Fibroblast of pulmonary artery (primary cell): ENCODE results near the gene APOM.

Source experiments
- DNase-seq: peaks from one replicate; pipeline ENCODE4 v3.0.0-alpha.2; 2010; ENCODE audit warnings: low read depth
- H3K4me3 ChIP-seq: replicated peaks from 2 replicates; pipeline ENCODE4 v1.5.1; 2011; ENCODE audit warnings: low read depth, mild to moderate bottlenecking, control low read depth, low read length, moderate library complexity
- TF ChIP-seq, protein P1 (sequence below): IDR thresholded peaks from 2 replicates; pipeline ENCODE4 v1.5.1; 2011; ENCODE audit warnings: mild to moderate bottlenecking, control low read depth, low read length, inconsistent platforms; ENCODE audit errors: missing control alignments

APOM gene

DNA sequence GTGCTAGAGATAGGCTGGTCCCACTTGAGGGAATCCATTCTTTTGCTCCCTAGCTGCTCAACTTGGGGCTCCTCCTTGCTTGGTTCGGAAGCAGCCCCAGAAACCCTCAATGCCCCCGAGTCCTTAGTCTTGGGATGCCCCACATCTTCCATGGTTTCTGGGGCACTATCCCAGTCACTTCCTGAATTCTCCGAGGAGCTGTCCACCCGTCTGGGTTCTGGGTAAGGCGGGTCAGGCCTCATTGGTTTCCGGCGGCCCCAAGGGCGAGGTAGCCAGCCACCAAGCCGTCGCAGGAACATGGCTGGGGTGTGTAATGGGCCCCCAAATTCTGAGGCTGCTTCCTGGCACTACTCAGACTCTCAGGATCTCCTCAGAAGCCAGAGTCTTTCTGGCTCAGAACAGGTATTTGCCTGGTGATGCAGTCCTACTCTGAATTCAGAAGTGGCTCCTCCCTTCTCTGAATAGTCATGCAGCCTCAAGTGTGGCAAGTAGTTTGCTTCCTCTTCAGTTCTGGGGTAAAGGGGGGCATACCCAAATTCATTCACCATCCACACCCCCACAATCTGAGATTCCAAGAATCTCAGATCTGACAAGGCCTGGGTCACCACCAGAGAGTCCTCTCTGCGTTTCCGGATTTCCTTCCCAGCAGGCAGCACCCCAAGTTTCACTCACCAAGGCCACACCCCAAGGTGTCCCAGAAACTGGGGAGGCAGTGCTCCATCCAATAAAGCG is 4.1 kb downstream of the APOM start:
- TF ChIP-seq, protein P1, sequence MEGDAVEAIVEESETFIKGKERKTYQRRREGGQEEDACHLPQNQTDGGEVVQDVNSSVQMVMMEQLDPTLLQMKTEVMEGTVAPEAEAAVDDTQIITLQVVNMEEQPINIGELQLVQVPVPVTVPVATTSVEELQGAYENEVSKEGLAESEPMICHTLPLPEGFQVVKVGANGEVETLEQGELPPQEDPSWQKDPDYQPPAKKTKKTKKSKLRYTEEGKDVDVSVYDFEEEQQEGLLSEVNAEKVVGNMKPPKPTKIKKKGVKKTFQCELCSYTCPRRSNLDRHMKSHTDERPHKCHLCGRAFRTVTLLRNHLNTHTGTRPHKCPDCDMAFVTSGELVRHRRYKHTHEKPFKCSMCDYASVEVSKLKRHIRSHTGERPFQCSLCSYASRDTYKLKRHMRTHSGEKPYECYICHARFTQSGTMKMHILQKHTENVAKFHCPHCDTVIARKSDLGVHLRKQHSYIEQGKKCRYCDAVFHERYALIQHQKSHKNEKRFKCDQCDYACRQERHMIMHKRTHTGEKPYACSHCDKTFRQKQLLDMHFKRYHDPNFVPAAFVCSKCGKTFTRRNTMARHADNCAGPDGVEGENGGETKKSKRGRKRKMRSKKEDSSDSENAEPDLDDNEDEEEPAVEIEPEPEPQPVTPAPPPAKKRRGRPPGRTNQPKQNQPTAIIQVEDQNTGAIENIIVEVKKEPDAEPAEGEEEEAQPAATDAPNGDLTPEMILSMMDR = no peak
- DNase-seq = peak; percentile 18

DNA sequence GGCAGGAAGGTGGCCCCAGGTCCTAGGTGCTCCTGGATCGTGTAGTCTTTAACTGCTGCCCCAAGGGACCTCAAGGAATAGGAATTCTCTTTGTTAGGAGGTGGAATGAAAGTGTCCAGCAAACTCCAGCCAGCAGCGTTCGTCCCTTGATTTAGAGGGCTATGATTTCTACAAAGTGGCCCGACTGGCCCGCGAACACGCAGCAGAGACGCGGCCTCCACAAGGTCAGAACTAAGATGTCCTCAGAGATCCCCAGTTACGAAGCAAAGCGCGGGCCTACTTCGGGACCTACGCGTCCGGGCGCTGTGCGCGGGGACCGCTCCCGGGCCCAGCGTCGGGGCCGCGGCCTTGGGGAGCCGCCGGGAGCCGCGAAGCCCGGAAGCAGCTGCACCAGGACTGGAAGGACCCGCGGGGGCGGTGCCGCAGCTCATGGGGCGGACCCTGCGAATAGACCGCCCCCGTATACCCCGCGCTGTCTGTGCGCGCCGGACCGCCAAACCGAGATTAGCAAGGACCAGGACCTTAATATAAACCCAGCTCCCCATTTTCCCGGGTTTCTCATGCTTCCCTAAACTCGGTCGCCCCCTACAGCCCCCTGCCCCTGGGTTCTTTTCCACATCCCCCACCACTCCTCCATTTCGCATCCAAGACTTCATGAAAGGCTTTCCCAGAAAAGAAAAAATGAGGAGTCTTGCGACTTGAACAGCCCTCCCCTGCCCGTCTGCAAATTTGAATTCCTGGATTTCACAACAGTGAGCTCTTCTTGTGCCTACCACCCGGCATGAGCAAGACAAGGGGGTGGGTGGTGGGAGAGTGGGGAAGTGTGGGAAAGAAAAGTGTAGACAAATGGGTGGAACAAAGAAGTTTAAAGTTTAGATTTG is 4.9 kb downstream of the APOM start, which contains the start of gene C6orf47:
TSS of gene C6orf47 (minus strand) at position 398 of the 881 bp plus-strand sequence. CDS start 831 bp downstream, outside the sequence.
- peak; percentile 82 for DNase-seq
- H3K4me3 ChIP-seq = peak within 1 kb of the TSS; percentile 96
- TF ChIP-seq, protein P1 = no peak

More for the DNA sequence above, 4.1 kb downstream of the APOM start:
- peak overlapping the region; percentile 96 for H3K4me3 ChIP-seq

DNA sequence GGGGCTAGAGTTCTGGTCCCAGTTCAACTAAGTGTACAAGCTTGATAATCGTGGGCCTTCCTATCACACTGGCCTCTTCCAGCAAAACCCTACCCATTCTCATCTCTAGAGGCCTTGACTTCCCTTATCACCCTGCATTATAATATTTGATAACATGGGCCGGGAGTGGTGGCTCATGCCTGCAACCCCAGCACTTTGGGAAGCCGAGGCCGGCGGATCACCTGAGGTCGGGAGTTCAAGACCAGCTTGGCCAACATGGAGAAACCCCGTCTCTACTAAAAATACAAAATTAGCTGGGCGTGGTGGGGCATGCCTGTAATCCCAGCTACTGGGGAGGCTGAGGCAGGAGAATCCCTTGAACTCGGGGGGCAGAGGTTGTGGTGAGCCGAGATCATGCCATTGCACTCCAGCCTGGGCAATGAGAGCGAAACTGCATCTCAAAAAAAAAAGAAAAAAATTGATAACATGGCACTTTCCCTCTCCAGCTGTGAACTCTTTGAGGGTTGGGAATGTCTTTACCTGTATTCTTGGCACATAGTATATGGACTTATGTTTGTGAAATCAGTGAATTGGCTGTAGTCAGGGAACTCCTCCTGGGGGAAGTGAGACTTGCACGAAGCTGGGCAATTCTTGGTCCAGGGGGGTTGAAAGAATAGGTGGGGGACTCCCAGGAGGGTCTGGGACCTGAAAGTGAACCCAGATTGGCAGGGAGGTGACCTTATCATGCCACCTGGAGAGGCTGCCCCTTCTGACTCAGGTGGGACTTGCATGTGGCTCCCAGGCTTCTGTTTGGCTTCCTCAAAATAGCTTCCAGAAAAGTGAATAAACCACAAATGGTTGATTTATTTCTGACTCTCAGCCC is 5.8 kb downstream of the APOM start:
- no peak for DNase-seq
- H3K4me3 ChIP-seq = peak overlapping the region; percentile 96
- TF ChIP-seq, protein P1 = no peak

DNA sequence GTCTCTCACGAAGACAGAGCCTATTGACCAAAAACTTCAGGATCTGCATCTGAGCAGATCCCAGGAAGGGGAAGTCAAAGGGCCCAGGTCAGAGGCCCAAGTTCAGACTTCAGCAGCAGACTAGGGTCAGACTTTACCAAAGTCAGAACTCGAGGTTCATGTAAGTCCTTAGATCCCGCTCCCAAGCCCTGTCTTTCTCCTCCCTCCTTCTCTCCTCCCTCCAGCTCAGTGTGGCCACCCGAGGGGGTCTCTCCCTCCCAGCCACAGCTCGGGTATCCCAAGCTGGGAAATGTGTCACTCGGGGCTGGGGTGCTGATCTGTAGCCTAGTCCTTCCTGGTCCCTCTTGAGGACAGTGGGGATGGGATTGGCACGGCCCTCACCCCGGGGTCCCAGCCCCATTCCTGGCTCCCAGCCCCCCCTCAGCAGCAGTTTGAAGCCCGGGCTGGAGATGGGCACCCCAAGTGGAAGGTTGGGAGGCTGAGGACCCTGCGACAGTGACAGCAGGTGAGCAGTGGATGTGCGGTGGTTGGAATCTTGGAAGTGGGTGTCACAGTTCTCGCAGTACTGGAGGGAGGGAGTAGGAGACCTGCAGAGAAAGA is 6.5 kb downstream of the APOM start:
- TF ChIP-seq, protein P1 = no peak
- DNase-seq = no peak
- no peak overlapping the region for H3K4me3 ChIP-seq

DNA sequence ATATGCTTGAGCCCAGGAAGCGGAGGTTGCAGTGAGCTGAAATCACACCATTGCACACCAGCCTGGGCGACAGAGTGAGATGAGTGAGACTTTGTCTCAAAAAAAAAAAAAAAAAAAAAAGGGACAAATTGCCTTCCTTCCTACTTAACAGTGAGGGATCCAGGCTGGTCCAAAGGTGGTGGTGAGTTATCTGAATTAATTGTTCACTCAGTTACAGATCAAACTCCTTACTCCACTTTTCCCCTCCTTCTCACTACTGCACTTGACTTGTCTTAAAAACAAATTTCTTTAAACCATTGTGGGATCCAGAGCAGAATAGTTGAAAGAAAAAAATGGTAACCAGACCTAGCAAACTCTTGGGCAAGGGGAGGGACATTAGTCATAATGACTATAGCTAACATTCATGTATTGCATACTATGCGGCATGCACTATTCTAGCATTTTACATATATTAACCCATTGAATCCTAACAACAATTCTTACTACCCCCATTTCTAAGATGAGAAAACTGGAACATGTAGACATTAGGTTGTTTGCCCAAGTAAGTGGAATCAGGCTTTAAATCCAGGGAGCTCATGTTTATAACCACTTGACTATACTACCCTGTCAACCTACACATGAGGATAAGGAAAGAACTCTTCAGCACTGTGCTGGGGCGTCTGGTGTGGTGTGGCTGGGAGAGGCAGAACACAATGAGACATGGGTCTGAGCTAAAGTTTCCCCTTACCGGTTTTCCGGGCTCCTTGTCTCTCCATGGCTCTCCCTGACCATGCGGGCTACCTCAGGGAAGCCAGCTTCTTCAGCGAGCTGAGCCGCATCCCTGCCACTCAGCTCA is 7.6 kb downstream of the APOM start:
- TF ChIP-seq, protein P1 = no peak
- DNase-seq = peak; percentile 27
- peak overlapping the region; percentile 96 for H3K4me3 ChIP-seq
